ENCODE measurements around the gene ACKR3. TPM values are rescaled to one million over a fixed set of nuclear protein-coding genes. Genes with fewer than 3 reads are reported as not detected.

The ACKR3 gene
- total and polyA plus RNA-seq, 2 donors (not counting 1 experiment from before 2014, with no cell fraction given): 7.1 to 15.3 TPM

DNA sequence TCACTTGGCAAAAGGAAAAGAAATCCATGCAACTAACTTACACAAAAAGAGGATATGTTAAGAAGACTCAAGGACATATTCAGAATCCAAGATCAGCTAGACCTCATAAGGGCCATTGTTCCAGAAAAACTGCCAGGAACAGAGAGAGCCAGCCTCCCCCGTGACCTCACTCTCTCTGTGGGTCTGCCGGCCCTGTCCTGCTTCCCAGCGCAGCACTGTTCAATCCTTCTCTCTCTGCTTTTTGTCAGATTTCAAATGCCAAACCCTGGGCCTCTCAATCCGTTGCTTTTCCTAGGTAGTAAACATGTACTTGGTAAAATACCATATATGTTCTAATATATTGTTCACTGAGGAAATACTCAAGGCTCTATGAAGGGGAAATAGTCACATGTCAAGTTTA is 40.0 kb upstream of the ACKR3 start:
- H3K27me3 ChIP-seq (replicated peaks in 1 of 4; ENCODE audit: control extremely low read depth in 1 of 4, control insufficient read depth in 3 of 4, insufficient read depth in 4 of 4, low read length in 3 of 4): peaks cover 0 to 1% (median 0%) of the 10 kb centered on the region in 4 experiments
- ChIA-PET CTCF (interaction anchor here (1.0 to 2.7 kb wide), 4 partner anchors 14 to 40 kb away, joined by 3 to 10 read pairs (median 6); partner anchors contain the start of gene ACKR3), POLR2A (no interaction called here)
- Mint-ChIP-seq H3K4me1 (no peaks in the 10 kb centered on the region), H3K9me3 (ENCODE audit: insufficient read depth) (no peaks in the 10 kb centered on the region), H3K27me3 (peaks cover 7% of the 10 kb centered on the region), H3K27ac (no peak overlapping the region), H3K4me3 (no peak overlapping the region)
- H3K36me3 ChIP-seq (replicated peaks in 1 of 2; ENCODE audit: control extremely low read depth in 1 of 2, control insufficient read depth in 1 of 2, extremely low read depth in 1 of 2, insufficient read depth in 2 of 2, low read length in 1 of 2): no peaks in the 10 kb centered on the region
- H3K4me1 ChIP-seq (ENCODE audit: control insufficient read depth in 2 of 2, insufficient read depth in 2 of 2, low read length in 2 of 2): no peaks in the 10 kb centered on the region
- no peak overlapping the region for H3K9ac ChIP-seq (ENCODE audit: low read length)
- no peak overlapping the region for H3K27ac ChIP-seq (ENCODE audit: low read length in 2 of 2)
- WGBS (ENCODE audit: insufficient coverage): 100% methylated on average over 1 of the region's 4 CpGs
- DNase-seq: no peak
- H2AFZ ChIP-seq (ENCODE audit: insufficient read depth, low read depth, low read length, poor library complexity, severe bottlenecking): no peak overlapping the region
- H3K4me2 ChIP-seq (replicated peaks; ENCODE audit: low read depth, low read length, poor library complexity, severe bottlenecking): no peak overlapping the region
- no peaks in the 10 kb centered on the region for H4K20me1 ChIP-seq (ENCODE audit: control insufficient read depth, insufficient read depth, low read length, poor library complexity, severe bottlenecking)
- no peaks in the 10 kb centered on the region for H3K9me3 ChIP-seq (ENCODE audit: control extremely low read depth in 1 of 3, control insufficient read depth in 2 of 3, insufficient read depth in 1 of 3, low read length in 2 of 3)
- no peak overlapping the region for H3K4me3 ChIP-seq (ENCODE audit: control extremely low read depth in 1 of 5, extremely low read depth in 1 of 5, insufficient read depth in 1 of 5, low read depth in 2 of 5, low read length in 4 of 5)
- TF ChIP-seq, protein P1, sequence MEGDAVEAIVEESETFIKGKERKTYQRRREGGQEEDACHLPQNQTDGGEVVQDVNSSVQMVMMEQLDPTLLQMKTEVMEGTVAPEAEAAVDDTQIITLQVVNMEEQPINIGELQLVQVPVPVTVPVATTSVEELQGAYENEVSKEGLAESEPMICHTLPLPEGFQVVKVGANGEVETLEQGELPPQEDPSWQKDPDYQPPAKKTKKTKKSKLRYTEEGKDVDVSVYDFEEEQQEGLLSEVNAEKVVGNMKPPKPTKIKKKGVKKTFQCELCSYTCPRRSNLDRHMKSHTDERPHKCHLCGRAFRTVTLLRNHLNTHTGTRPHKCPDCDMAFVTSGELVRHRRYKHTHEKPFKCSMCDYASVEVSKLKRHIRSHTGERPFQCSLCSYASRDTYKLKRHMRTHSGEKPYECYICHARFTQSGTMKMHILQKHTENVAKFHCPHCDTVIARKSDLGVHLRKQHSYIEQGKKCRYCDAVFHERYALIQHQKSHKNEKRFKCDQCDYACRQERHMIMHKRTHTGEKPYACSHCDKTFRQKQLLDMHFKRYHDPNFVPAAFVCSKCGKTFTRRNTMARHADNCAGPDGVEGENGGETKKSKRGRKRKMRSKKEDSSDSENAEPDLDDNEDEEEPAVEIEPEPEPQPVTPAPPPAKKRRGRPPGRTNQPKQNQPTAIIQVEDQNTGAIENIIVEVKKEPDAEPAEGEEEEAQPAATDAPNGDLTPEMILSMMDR (IDR thresholded peaks at IDR 0.05): no peak
- no peak for TF ChIP-seq EZH2 (IDR thresholded peaks at IDR 0.05; ENCODE audit: borderline replicate concordance, insufficient read depth, low read depth, low read length, poor library complexity, severe bottlenecking)
- no peak for ATAC-seq (ENCODE audit: low read depth)
- H3K79me2 ChIP-seq (ENCODE audit: control insufficient read depth, insufficient read depth, low read length): no peaks in the 10 kb centered on the region
- intact Hi-C loops (cut with micrococcal nuclease): loop anchor here (5.0 kb wide), 1 partner anchor 38 kb away; the partner anchor contains the start of gene ACKR3

DNA sequence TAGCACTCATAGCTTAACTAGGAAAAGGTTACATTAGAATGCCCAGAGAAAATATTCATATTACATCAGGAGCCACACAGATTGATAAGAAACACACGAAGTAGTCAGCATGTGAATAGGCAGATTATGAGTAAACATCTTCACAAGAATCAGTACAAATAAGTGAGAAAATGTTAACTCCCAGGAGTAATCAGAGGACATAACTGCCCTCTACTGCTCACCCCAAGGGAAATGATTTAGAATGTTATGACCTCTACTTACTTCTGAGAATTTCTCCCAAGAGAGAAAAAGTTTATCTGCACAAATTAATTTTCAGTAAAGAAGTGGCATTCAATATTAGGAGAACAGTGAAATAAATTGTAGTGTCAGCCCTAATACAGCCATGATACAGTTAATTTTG is 39.1 kb upstream of the ACKR3 start:
- intact Hi-C loops (cut with micrococcal nuclease): loop anchor here (5.0 kb wide), 1 partner anchor 37 kb away; the partner anchor contains the start of gene ACKR3
- Histone ChIP-seq H2AFZ (ENCODE audit: insufficient read depth, low read depth, low read length, poor library complexity, severe bottlenecking) (no peak overlapping the region), H3K4me1 (ENCODE audit: control insufficient read depth in 2 of 2, insufficient read depth in 2 of 2, low read length in 2 of 2) (no peaks in the 10 kb centered on the region), H4K20me1 (ENCODE audit: control insufficient read depth, insufficient read depth, low read length, poor library complexity, severe bottlenecking) (no peaks in the 10 kb centered on the region), H3K27ac (ENCODE audit: low read length in 2 of 2) (no peak overlapping the region), H3K9me3 (ENCODE audit: control extremely low read depth in 1 of 3, control insufficient read depth in 2 of 3, insufficient read depth in 1 of 3, low read length in 2 of 3) (no peaks in the 10 kb centered on the region), H3K4me3 (ENCODE audit: control extremely low read depth in 1 of 5, extremely low read depth in 1 of 5, insufficient read depth in 1 of 5, low read depth in 2 of 5, low read length in 4 of 5) (no peak overlapping the region), H3K27me3 (replicated peaks in 1 of 4; ENCODE audit: control extremely low read depth in 1 of 4, control insufficient read depth in 3 of 4, insufficient read depth in 4 of 4, low read length in 3 of 4) (no peaks in the 10 kb centered on the region), H3K36me3 (replicated peaks in 1 of 2; ENCODE audit: control extremely low read depth in 1 of 2, control insufficient read depth in 1 of 2, extremely low read depth in 1 of 2, insufficient read depth in 2 of 2, low read length in 1 of 2) (no peaks in the 10 kb centered on the region), H3K4me2 (replicated peaks; ENCODE audit: low read depth, low read length, poor library complexity, severe bottlenecking) (no peak overlapping the region), H3K79me2 (ENCODE audit: control insufficient read depth, insufficient read depth, low read length) (no peaks in the 10 kb centered on the region), H3K9ac (ENCODE audit: low read length) (no peak overlapping the region)
- POLR2A ChIA-PET: no interaction called here
- Mint-ChIP-seq H3K27me3 (peaks cover 1% of the 10 kb centered on the region), H3K9me3 (ENCODE audit: insufficient read depth) (no peaks in the 10 kb centered on the region), H3K4me1 (no peaks in the 10 kb centered on the region), H3K27ac (no peak overlapping the region), H3K4me3 (no peak overlapping the region)
- CTCF ChIA-PET: interaction anchor here (0.9 to 2.7 kb wide), 6 partner anchors 15 to 39 kb away, joined by 3 to 10 read pairs (median 4); partner anchors contain the start of gene ACKR3
- ATAC-seq (ENCODE audit: low read depth) (no peak), DNase-seq (no peak)
- TF ChIP-seq EZH2 (IDR thresholded peaks at IDR 0.05; ENCODE audit: borderline replicate concordance, insufficient read depth, low read depth, low read length, poor library complexity, severe bottlenecking): no peak
- TF ChIP-seq, protein P1 (IDR thresholded peaks at IDR 0.05): no peak
- WGBS (ENCODE audit: insufficient coverage): no CpG with 5 or more reads among the region's 1 CpG
